ENCODE measurements around the gene ITPA.
"Not testable (repeated sequence)": the region's sequence is repeated elsewhere in the genome, so short reads cannot be mapped to it uniquely, and the experiment has no call there.

ITPA gene

GRCh38 chr20:3199976-3200755, 9.1 kb upstream of the ITPA start:
- no peaks in the 10 kb centered on the region for H3K27me3 ChIP-seq (ENCODE audit: insufficient read depth, low read length)
- no peak overlapping the region for H2AFZ ChIP-seq (ENCODE audit: low read depth, low read length)
- H3K4me1 ChIP-seq (ENCODE audit: insufficient read depth, low read length): peaks cover 7% of the 10 kb centered on the region
- no peaks in the 10 kb centered on the region for H3K9me3 ChIP-seq (ENCODE audit: low read length)
- H3K36me3 ChIP-seq (ENCODE audit: insufficient read depth, low read length): peaks cover 44% of the 10 kb centered on the region
- no peak overlapping the region for H3K4me3 ChIP-seq (ENCODE audit: low read length)

- peaks cover 29% of the 10 kb centered on the region for H3K36me3 ChIP-seq (ENCODE audit: insufficient read depth, low read length)
- H2AFZ ChIP-seq (ENCODE audit: low read depth, low read length): no peak overlapping the region
- no peaks in the 10 kb centered on the region for H3K9me3 ChIP-seq (ENCODE audit: low read length)
- H3K27me3 ChIP-seq (ENCODE audit: insufficient read depth, low read length): no peaks in the 10 kb centered on the region
- H3K4me1 ChIP-seq (ENCODE audit: insufficient read depth, low read length): peaks cover 8% of the 10 kb centered on the region
- H3K4me3 ChIP-seq (ENCODE audit: low read length): peak overlapping the region; percentile 96
Measured at GRCh38 chr20:3202965-3203314, 6.4 kb upstream of the ITPA start.

GRCh38 chr20:3203315-3204123, 5.8 kb upstream of the ITPA start:
- Histone ChIP-seq H3K4me3 (ENCODE audit: low read length) (peak overlapping the region; percentile 96), H3K36me3 (ENCODE audit: insufficient read depth, low read length) (peaks cover 29% of the 10 kb centered on the region), H3K4me1 (ENCODE audit: insufficient read depth, low read length) (peaks cover 14% of the 10 kb centered on the region), H3K27me3 (ENCODE audit: insufficient read depth, low read length) (no peaks in the 10 kb centered on the region), H3K9me3 (ENCODE audit: low read length) (no peaks in the 10 kb centered on the region), H2AFZ (ENCODE audit: low read depth, low read length) (peak overlapping the region; percentile 59)

DNA sequence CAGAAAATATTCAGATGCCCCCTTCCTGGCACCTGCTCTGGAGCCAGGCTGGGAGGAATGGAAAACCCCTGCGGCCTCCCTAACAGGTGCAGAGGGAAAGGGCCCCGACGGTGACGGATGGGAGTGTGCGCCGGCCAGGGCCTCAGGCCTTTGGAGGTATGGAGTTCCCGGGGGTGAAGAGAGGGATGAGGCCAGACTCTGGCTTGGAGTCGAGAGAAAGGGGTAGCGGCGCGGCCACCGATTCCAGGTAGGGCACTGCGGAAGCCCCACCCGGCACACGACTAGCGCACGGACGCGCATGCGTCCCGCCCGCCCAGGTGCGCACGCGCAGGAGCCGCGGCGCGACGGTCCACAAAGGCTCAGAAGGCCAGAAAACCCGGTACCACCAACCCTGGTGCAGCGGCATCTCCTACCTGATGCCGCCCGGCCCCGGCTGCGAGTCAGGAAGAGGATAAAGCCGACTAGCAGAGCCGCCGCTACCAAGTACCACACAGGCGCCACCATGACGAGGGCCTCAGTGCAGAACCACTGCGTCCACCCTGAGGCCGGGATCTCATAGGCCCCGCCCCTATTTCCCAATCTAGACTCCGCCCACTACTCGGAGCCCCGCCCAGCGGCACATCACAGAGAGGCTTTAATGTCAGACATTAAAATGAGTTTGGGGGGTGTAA, 5.0 kb upstream of the ITPA start, which contains the start of gene DDRGK1:
TSS of gene DDRGK1 (minus strand) at position 559 of the 671 bp plus-strand sequence. CDS start at position 504, 55 bp downstream.
- peak within 1 kb of the TSS; percentile 59 for H2AFZ ChIP-seq (ENCODE audit: low read depth, low read length)
- H3K9me3 ChIP-seq (ENCODE audit: low read length): no peaks in the 10 kb centered on the region
- peaks cover 22% of the 10 kb centered on the region for H3K36me3 ChIP-seq (ENCODE audit: insufficient read depth, low read length)
- H3K4me3 ChIP-seq (ENCODE audit: low read length): peak within 1 kb of the TSS; percentile 96
- peaks cover 16% of the 10 kb centered on the region for H3K4me1 ChIP-seq (ENCODE audit: insufficient read depth, low read length)
- H3K27me3 ChIP-seq (ENCODE audit: insufficient read depth, low read length): no peaks in the 10 kb centered on the region

DNA sequence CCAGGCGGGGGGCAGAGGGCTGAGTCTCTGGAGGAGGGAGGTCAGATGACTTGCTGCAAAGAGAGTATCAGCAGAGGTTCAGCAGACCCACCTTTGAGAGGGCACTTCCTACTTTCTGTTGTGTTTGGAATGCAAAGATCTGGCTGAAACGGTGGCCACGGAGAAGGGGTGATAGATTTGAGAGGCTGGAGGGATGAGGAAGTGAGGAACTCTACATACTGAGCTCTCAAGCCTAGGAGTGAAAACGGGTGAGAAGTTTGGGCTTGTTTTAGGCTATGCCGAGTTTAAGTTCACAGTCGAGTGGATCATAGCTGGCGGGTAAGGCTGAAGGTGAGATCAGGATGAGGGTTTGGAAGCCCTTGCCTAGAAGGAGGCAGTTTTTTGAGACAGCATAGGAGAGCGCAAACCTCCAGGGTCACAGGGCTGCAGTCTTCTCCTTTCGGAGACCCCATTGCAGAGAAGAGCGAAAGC, 477 bp upstream of the ITPA start:
- H3K27me3 ChIP-seq (ENCODE audit: insufficient read depth, low read length): no peaks in the 10 kb centered on the region
- no peaks in the 10 kb centered on the region for H3K9me3 ChIP-seq (ENCODE audit: low read length)
- peak overlapping the region; percentile 76 for H3K4me3 ChIP-seq (ENCODE audit: low read length)
- peaks cover 10% of the 10 kb centered on the region for H3K36me3 ChIP-seq (ENCODE audit: insufficient read depth, low read length)
- peaks cover 19% of the 10 kb centered on the region for H3K4me1 ChIP-seq (ENCODE audit: insufficient read depth, low read length)
- peak overlapping the region; percentile 80 for H2AFZ ChIP-seq (ENCODE audit: low read depth, low read length)

GRCh38 chr20:3209946-3210317, 634 bp downstream of the ITPA start:
- H3K27me3 ChIP-seq (ENCODE audit: insufficient read depth, low read length): no peaks in the 10 kb centered on the region
- peak overlapping the region; percentile 76 for H3K4me3 ChIP-seq (ENCODE audit: low read length)
- no peaks in the 10 kb centered on the region for H3K9me3 ChIP-seq (ENCODE audit: low read length)
- peaks cover 19% of the 10 kb centered on the region for H3K4me1 ChIP-seq (ENCODE audit: insufficient read depth, low read length)
- H2AFZ ChIP-seq (ENCODE audit: low read depth, low read length): peak overlapping the region; percentile 80
- peaks cover 13% of the 10 kb centered on the region for H3K36me3 ChIP-seq (ENCODE audit: insufficient read depth, low read length)

GRCh38 chr20:3210346-3210745, 1.0 kb downstream of the ITPA start:
- Histone ChIP-seq H3K27me3 (ENCODE audit: insufficient read depth, low read length) (no peaks in the 10 kb centered on the region), H2AFZ (ENCODE audit: low read depth, low read length) (no peak overlapping the region), H3K36me3 (ENCODE audit: insufficient read depth, low read length) (peaks cover 14% of the 10 kb centered on the region), H3K4me1 (ENCODE audit: insufficient read depth, low read length) (peaks cover 19% of the 10 kb centered on the region), H3K9me3 (ENCODE audit: low read length) (no peaks in the 10 kb centered on the region), H3K4me3 (ENCODE audit: low read length) (peak overlapping the region; percentile 76)

GRCh38 chr20:3213226-3213625, 3.9 kb downstream of the ITPA start:
- H3K27me3 ChIP-seq (ENCODE audit: insufficient read depth, low read length): no peaks in the 10 kb centered on the region
- no peak overlapping the region for H3K4me3 ChIP-seq (ENCODE audit: low read length)
- H3K4me1 ChIP-seq (ENCODE audit: insufficient read depth, low read length): peaks cover 15% of the 10 kb centered on the region
- no peak overlapping the region for H2AFZ ChIP-seq (ENCODE audit: low read depth, low read length)
- peaks cover 22% of the 10 kb centered on the region for H3K36me3 ChIP-seq (ENCODE audit: insufficient read depth, low read length)
- no peaks in the 10 kb centered on the region for H3K9me3 ChIP-seq (ENCODE audit: low read length)

DNA sequence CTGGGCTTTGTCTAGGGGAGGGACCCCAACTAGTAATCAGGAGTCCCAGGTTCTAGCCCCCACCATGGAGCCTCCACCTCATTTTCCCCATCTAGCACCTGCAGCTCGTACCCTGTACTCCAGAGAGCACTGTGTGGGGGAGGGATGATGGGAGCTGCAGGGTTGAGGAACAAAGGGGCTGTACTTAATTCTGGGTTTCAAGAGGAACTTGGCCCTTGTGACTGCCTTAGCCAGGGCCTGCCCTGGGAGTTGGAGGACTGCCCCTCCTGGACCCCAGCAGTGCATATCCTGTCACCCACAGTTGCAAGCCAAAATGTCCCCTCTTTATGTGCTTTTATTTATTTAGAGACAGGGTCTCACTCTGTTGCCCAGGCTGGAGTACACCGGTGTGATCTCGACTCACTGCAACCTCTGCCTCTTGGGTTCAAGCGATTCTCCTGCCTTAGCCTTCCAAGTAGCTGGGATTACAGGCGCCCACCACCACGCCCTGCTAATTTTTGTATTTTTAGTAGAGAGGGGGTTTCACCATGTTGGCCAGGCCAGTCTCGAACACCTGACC, 6.1 kb downstream of the ITPA start:
- H3K27me3 ChIP-seq (ENCODE audit: insufficient read depth, low read length); H3K9me3 ChIP-seq (ENCODE audit: low read length); H3K4me1 ChIP-seq (ENCODE audit: insufficient read depth, low read length); H3K4me3 ChIP-seq (ENCODE audit: low read length); H2AFZ ChIP-seq (ENCODE audit: low read depth, low read length): not testable (repeated sequence)
- H3K36me3 ChIP-seq (ENCODE audit: insufficient read depth, low read length): peaks cover 31% of the 10 kb centered on the region

DNA sequence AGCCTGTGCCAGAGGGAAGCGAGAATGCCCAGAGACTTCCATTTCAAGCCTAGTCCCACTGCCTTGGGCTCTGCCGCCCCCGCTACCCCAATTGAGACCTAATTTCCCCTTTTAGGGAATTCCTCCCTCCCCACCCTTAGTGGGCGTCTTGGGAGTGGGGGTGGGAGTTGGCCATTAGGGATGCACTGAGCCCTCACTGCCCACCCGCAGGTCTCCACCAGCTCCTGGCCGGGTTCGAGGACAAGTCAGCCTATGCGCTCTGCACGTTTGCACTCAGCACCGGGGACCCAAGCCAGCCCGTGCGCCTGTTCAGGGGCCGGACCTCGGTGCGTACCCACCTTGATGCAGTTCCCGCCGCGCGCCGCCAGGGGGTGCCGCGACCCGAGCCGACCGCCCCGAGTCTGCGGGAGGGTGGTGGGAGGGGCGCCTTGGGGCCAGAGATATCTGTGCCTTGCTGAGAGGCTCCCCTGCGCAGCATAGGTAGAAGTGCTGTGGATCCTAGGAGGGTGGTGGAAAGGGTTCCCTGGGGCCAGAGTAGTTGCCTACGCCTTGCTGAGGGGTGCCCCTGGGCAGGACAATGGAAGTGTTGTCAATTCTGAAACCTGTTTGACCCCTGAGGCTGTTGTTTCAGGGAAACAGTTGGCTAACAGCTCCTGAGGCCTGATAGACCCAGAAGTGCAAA, 9.2 kb downstream of the ITPA start:
- Histone ChIP-seq H3K36me3 (ENCODE audit: insufficient read depth, low read length) (peaks cover 51% of the 10 kb centered on the region), H3K9me3 (ENCODE audit: low read length) (no peaks in the 10 kb centered on the region), H2AFZ (ENCODE audit: low read depth, low read length) (no peak overlapping the region), H3K4me3 (ENCODE audit: low read length) (no peak overlapping the region), H3K4me1 (ENCODE audit: insufficient read depth, low read length) (no peaks in the 10 kb centered on the region), H3K27me3 (ENCODE audit: insufficient read depth, low read length) (no peaks in the 10 kb centered on the region)

GRCh38 chr20:3221398-3222226, 12.3 kb downstream of the ITPA start:
- no peak overlapping the region for H3K4me3 ChIP-seq (ENCODE audit: low read length)
- H3K4me1 ChIP-seq (ENCODE audit: insufficient read depth, low read length): no peaks in the 10 kb centered on the region
- peaks cover 48% of the 10 kb centered on the region for H3K36me3 ChIP-seq (ENCODE audit: insufficient read depth, low read length)
- no peaks in the 10 kb centered on the region for H3K9me3 ChIP-seq (ENCODE audit: low read length)
- H3K27me3 ChIP-seq (ENCODE audit: insufficient read depth, low read length): no peaks in the 10 kb centered on the region
- no peak overlapping the region for H2AFZ ChIP-seq (ENCODE audit: low read depth, low read length)

All from neuron (in vitro differentiated cells).